Hepatocyte (in vitro differentiated cells): Measurements from ENCODE around the gene OSCAR. TPM values are rescaled to one million over a fixed set of nuclear protein-coding genes. Genes with fewer than 3 reads are reported as not detected.

Experiments used
- DNase-seq: peaks from one replicate; pipeline ENCODE4 v3.0.0-alpha.2; 2016; ENCODE audit warnings: low spot score
- H2AFZ ChIP-seq: fragments of 200-600 bp; sonication (generic); 2 replicates; pipeline ENCODE4 v1.6.0; 2016; ENCODE audit warnings: antibody characterized with exemption, mild to moderate bottlenecking
- H3K27ac ChIP-seq: fragments of 200-600 bp; sonication (generic); 2 replicates; pipeline ENCODE4 v1.5.1; 2016; ENCODE audit warnings: mild to moderate bottlenecking
- H3K27me3 ChIP-seq: fragments of 200-600 bp; sonication (generic); 2 replicates; pipeline ENCODE4 v1.6.1; 2016
- H3K36me3 ChIP-seq: fragments of 200-600 bp; sonication (generic); replicated peaks from 2 replicates; pipeline ENCODE4 v1.5.1; 2016; ENCODE audit warnings: low read depth; ENCODE audit not compliant: insufficient read depth
- H3K4me1 ChIP-seq: fragments of 200-600 bp; sonication (generic); 2 replicates; pipeline ENCODE4 v1.5.1; 2016; ENCODE audit warnings: mild to moderate bottlenecking, moderate library complexity; ENCODE audit not compliant: insufficient read depth
- H3K4me2 ChIP-seq: fragments of 200-600 bp; sonication (generic); 2 replicates; pipeline ENCODE4 v1.6.0; 2016
- H3K4me3 ChIP-seq: fragments of 200-600 bp; sonication (generic); 2 replicates; pipeline ENCODE4 v1.5.1; 2016; ENCODE audit warnings: mild to moderate bottlenecking
- H3K79me2 ChIP-seq: fragments of 200-600 bp; sonication (generic); 2 replicates; pipeline ENCODE4 v1.6.0; 2017; ENCODE audit warnings: mild to moderate bottlenecking
- H3K9me2 ChIP-seq: fragments of 200-600 bp; sonication (generic); replicated peaks from 2 replicates; pipeline ENCODE4 v1.6.0; 2017; ENCODE audit warnings: mild to moderate bottlenecking; ENCODE audit not compliant: insufficient read depth
- H3K9me3 ChIP-seq: fragments of 200-600 bp; sonication (generic); 2 replicates; pipeline ENCODE4 v1.5.1; 2016; ENCODE audit warnings: low read depth, mild to moderate bottlenecking
- H4K20me1 ChIP-seq: fragments of 200-600 bp; sonication (generic); 2 replicates; pipeline ENCODE4 v1.6.0; 2016; ENCODE audit warnings: mild to moderate bottlenecking; ENCODE audit not compliant: insufficient read depth, poor library complexity, severe bottlenecking
- EZH2 ChIP-seq: fragments of 200-600 bp; sonication (generic); IDR thresholded peaks from 2 replicates; pipeline ENCODE4 v1.6.1; 2016; ENCODE audit warnings: antibody characterized with exemption, mild to moderate bottlenecking, borderline replicate concordance
- EZH2phosphoT487 ChIP-seq: fragments of 200-600 bp; sonication (generic); IDR thresholded peaks from one replicate; pipeline ENCODE4 v1.6.1; 2018; ENCODE audit warnings: antibody characterized with exemption, mild to moderate bottlenecking, low read depth, moderate library complexity; ENCODE audit not compliant: unreplicated experiment, severe bottlenecking
- WGBS: methylation state at CpG from one replicate; pipeline ENCODE4 v1.1.6; 2016; ENCODE audit warnings: low lambda C conversion rate; ENCODE audit errors: missing lambda C conversion rate; 5-methylcytosine and 5-hydroxymethylcytosine counted together
- polyA plus RNA-seq: library from polyadenylated mRNA; unstranded; fragments of >200 nt; fragmentation: Nextera tagmentation; extraction: Ambion mirVana; gene quantifications from 2 replicates; pipeline ENCODE4 v1.2.1, GENCODE V29; 2016
- total RNA-seq: library from RNA; depleted of rRNA; stranded (reverse); fragments of >200 nt; gene quantifications from 2 replicates; pipeline ENCODE4 v1.2.3, GENCODE V29; 2014
- TF ChIP-seq, protein P1 (sequence below): fragments of 200-600 bp; sonication (generic); IDR thresholded peaks from 2 replicates; pipeline ENCODE4 v1.5.1; 2016; ENCODE audit warnings: antibody characterized with exemption, mild to moderate bottlenecking; ENCODE audit not compliant: poor library complexity

Gene OSCAR
- total and polyA plus RNA-seq, 2 experiments from 2014 or later = 0.16 TPM; not detected in 1

DNA sequence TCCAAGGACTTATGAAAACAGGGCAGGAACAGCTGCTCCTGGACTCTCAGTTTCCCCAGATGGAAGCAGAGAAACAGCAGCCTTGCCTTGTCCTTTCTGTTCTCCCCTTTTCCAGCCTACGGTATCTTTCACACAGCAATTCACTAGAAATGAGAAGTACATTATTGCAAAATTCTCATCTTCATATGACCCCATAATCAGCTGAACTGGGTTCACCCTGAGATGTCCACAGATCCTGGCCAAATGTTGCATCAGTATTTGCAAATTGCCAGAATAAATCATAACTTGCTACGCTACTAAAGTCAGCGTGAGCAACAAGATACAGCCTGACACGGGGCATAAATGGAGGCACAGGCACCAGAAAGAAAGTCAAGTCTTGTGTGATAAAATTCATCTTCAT, 53.0 kb downstream of the OSCAR start:
- Histone ChIP-seq H3K27ac (no peak overlapping the region), H3K79me2 (no peaks in the 10 kb centered on the region), H3K9me2 (no peaks in the 10 kb centered on the region), H3K4me3 (no peak overlapping the region), H3K9me3 (no peaks in the 10 kb centered on the region), H2AFZ (no peak overlapping the region), H3K36me3 (no peaks in the 10 kb centered on the region), H4K20me1 (no peaks in the 10 kb centered on the region), H3K4me1 (no peaks in the 10 kb centered on the region), H3K4me2 (no peak overlapping the region), H3K27me3 (no peaks in the 10 kb centered on the region)
- 91% methylated on average over 4 of the region's 4 CpGs for WGBS
- DNase-seq = no peak
- TF ChIP-seq, protein P1, sequence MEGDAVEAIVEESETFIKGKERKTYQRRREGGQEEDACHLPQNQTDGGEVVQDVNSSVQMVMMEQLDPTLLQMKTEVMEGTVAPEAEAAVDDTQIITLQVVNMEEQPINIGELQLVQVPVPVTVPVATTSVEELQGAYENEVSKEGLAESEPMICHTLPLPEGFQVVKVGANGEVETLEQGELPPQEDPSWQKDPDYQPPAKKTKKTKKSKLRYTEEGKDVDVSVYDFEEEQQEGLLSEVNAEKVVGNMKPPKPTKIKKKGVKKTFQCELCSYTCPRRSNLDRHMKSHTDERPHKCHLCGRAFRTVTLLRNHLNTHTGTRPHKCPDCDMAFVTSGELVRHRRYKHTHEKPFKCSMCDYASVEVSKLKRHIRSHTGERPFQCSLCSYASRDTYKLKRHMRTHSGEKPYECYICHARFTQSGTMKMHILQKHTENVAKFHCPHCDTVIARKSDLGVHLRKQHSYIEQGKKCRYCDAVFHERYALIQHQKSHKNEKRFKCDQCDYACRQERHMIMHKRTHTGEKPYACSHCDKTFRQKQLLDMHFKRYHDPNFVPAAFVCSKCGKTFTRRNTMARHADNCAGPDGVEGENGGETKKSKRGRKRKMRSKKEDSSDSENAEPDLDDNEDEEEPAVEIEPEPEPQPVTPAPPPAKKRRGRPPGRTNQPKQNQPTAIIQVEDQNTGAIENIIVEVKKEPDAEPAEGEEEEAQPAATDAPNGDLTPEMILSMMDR = no peak
- TF ChIP-seq EZH2phosphoT487 = no peak
- TF ChIP-seq EZH2 = no peak

DNA sequence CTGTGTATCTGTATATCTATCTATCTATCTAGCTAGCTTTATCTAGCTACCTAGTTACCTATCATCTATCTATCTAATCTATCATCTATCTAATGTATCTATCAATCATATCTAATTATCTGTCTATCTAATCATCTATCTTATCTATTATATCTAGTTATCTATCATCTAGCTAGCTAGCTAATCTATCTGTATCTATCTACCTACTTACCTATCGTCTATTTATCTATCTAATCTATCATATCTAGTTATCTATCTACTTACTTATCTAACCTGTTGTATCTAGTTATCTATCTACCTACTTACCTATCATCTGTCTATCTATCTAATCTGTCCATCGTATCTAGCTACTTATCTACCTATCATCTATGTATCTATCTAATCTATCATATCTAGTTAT, 54.8 kb downstream of the OSCAR start:
- no peak for DNase-seq
- Histone ChIP-seq H4K20me1 (no peaks in the 10 kb centered on the region), H3K4me2 (no peak overlapping the region), H3K27ac (no peak overlapping the region), H2AFZ (no peak overlapping the region), H3K9me3 (no peaks in the 10 kb centered on the region), H3K79me2 (no peaks in the 10 kb centered on the region), H3K27me3 (no peaks in the 10 kb centered on the region), H3K36me3 (no peaks in the 10 kb centered on the region), H3K9me2 (no peaks in the 10 kb centered on the region), H3K4me3 (no peak overlapping the region), H3K4me1 (no peaks in the 10 kb centered on the region)
- whole genome bisulfite sequencing = 80% methylated on average over 2 of the region's 2 CpGs
- TF ChIP-seq, protein P1 = no peak
- no peak for TF ChIP-seq EZH2phosphoT487
- TF ChIP-seq EZH2 = no peak

Other genes starting within 250 kb of the OSCAR start
- 30.6 and 42.1 TPM in 2 replicates for gene MYADM, start 232.9 kb downstream of the OSCAR start, total RNA-seq
- 211 and 213 TPM in 2 replicates for gene MYADM, start 232.9 kb downstream of the OSCAR start, polyA plus RNA-seq
- not detected in 2 replicates for gene PRKCG, start 218.6 kb downstream of the OSCAR start, total RNA-seq
- gene PRKCG, start 218.6 kb downstream of the OSCAR start, polyA plus RNA-seq = 0.18 and 0.68 TPM in 2 replicates
- gene CACNG7, start 191.5 kb downstream of the OSCAR start, total RNA-seq = 0.90 and 1.4 TPM in 2 replicates
- gene CACNG7, start 191.5 kb downstream of the OSCAR start, polyA plus RNA-seq = 0.12 and 0.31 TPM in 2 replicates
- gene CACNG8, start 137.9 kb downstream of the OSCAR start, total RNA-seq = 0.13 TPM in 1 of 2 replicates, not detected in the other
- gene CACNG8, start 137.9 kb downstream of the OSCAR start, polyA plus RNA-seq = 0.06 TPM in 1 of 2 replicates, not detected in the other
- gene CACNG6, start 109.2 kb downstream of the OSCAR start, total RNA-seq = 0.23 and 0.32 TPM in 2 replicates
- gene CACNG6, start 109.2 kb downstream of the OSCAR start, polyA plus RNA-seq = 0.35 TPM in 1 of 2 replicates, not detected in the other
- not detected in 2 replicates for gene VSTM1, start 36.9 kb downstream of the OSCAR start, total RNA-seq
- not detected in 2 replicates for gene VSTM1, start 36.9 kb downstream of the OSCAR start, polyA plus RNA-seq
- gene TARM1, start 19.4 kb downstream of the OSCAR start, total RNA-seq = not detected in 2 replicates
- not detected in 2 replicates for gene TARM1, start 19.4 kb downstream of the OSCAR start, polyA plus RNA-seq
- 10.5 and 13.9 TPM in 2 replicates for gene NDUFA3, start 2.1 kb upstream of the OSCAR start, total RNA-seq
- 247 and 285 TPM in 2 replicates for gene NDUFA3, start 2.1 kb upstream of the OSCAR start, polyA plus RNA-seq
- 12.8 and 14.7 TPM in 2 replicates for gene TFPT, start 14.9 kb upstream of the OSCAR start, total RNA-seq
- 25.2 and 25.9 TPM in 2 replicates for gene TFPT, start 14.9 kb upstream of the OSCAR start, polyA plus RNA-seq
- gene PRPF31, start 15.0 kb upstream of the OSCAR start, total RNA-seq = 44.5 and 59.7 TPM in 2 replicates
- gene PRPF31, start 15.0 kb upstream of the OSCAR start, polyA plus RNA-seq = 77.6 and 82.3 TPM in 2 replicates
- 11.6 and 12.0 TPM in 2 replicates for gene CNOT3, start 37.0 kb upstream of the OSCAR start, total RNA-seq
- 49.3 and 50.1 TPM in 2 replicates for gene CNOT3, start 37.0 kb upstream of the OSCAR start, polyA plus RNA-seq
- 5.8 and 8.4 TPM in 2 replicates for gene LENG1, start 58.9 kb upstream of the OSCAR start, total RNA-seq
- 15.0 and 16.8 TPM in 2 replicates for gene LENG1, start 58.9 kb upstream of the OSCAR start, polyA plus RNA-seq
- gene TMC4, start 72.4 kb upstream of the OSCAR start, total RNA-seq = 29.4 and 40.3 TPM in 2 replicates
- 94.4 and 101 TPM in 2 replicates for gene TMC4, start 72.4 kb upstream of the OSCAR start, polyA plus RNA-seq
- gene MBOAT7, start 88.8 kb upstream of the OSCAR start, total RNA-seq = 73.8 and 93.5 TPM in 2 replicates
- gene MBOAT7, start 88.8 kb upstream of the OSCAR start, polyA plus RNA-seq = 179 and 199 TPM in 2 replicates
- 66.9 and 77.6 TPM in 2 replicates for gene TSEN34, start 90.5 kb upstream of the OSCAR start, total RNA-seq
- 100.0 and 105 TPM in 2 replicates for gene TSEN34, start 90.5 kb upstream of the OSCAR start, polyA plus RNA-seq
- gene RPS9, start 100.1 kb upstream of the OSCAR start, total RNA-seq = 1,843 and 2,161 TPM in 2 replicates
- gene RPS9, start 100.1 kb upstream of the OSCAR start, polyA plus RNA-seq = 415 and 465 TPM in 2 replicates
- gene LILRB3, start 122.2 kb upstream of the OSCAR start, total RNA-seq = 0.24 TPM in 1 of 2 replicates, not detected in the other
- 1.4 and 1.7 TPM in 2 replicates for gene LILRB3, start 122.2 kb upstream of the OSCAR start, polyA plus RNA-seq
- gene LILRA6, start 142.0 kb upstream of the OSCAR start, total RNA-seq = 0.28 TPM in 1 of 2 replicates, not detected in the other
- gene LILRA6, start 142.0 kb upstream of the OSCAR start, polyA plus RNA-seq = 0.13 and 0.36 TPM in 2 replicates
- 0.16 and 0.80 TPM in 2 replicates for gene LILRB5, start 156.5 kb upstream of the OSCAR start, total RNA-seq
- 1.3 and 1.6 TPM in 2 replicates for gene LILRB5, start 156.5 kb upstream of the OSCAR start, polyA plus RNA-seq
- gene LILRB2, start 180.3 kb upstream of the OSCAR start, total RNA-seq = not detected in 2 replicates
- 0.09 TPM in 1 of 2 replicates, not detected in the other for gene LILRB2, start 180.3 kb upstream of the OSCAR start, polyA plus RNA-seq
- gene LILRA5, start 212.4 kb upstream of the OSCAR start, total RNA-seq = not detected in 2 replicates
- gene LILRA5, start 212.4 kb upstream of the OSCAR start, polyA plus RNA-seq = not detected in 2 replicates
- gene LILRA4, start 238.4 kb upstream of the OSCAR start, total RNA-seq = not detected in 2 replicates
- not detected in 2 replicates for gene LILRA4, start 238.4 kb upstream of the OSCAR start, polyA plus RNA-seq